ENCODE data around the gene TNPO2. TPM values are rescaled to one million over a fixed set of nuclear protein-coding genes. Genes with fewer than 3 reads are reported as not detected.

Gene TNPO2
- total RNA-seq, 1 experiment from 2014 or later, result 105 TPM

GRCh38 chr19:12667731-12668302 lies 55.9 kb downstream of the TNPO2 start (continued):
- TF ChIP-seq ZNF281 (CRISPR knock-in tag; IDR thresholded peaks at IDR 0.05), result no peak
- TF ChIP-seq SMAD4 (CRISPR knock-in tag; IDR thresholded peaks at IDR 0.05), result no peak
- no peak for TF ChIP-seq ZNF423 (CRISPR knock-in tag; IDR thresholded peaks at IDR 0.05)
- no peak for TF ChIP-seq JUN (CRISPR knock-in tag; IDR thresholded peaks at IDR 0.05)
- no peak for TF ChIP-seq ATF3 (CRISPR knock-in tag; conservative IDR thresholded peaks at IDR 0.05)
- no peak for TF ChIP-seq USF2 (CRISPR knock-in tag; IDR thresholded peaks at IDR 0.05)
- TF ChIP-seq ZNF396 (CRISPR knock-in tag; IDR thresholded peaks at IDR 0.05; ENCODE audit: borderline replicate concordance), result no peak
- no peak for TF ChIP-seq ZBTB43 (CRISPR knock-in tag; IDR thresholded peaks at IDR 0.05)
- no peak for TF ChIP-seq ZNF138 (CRISPR knock-in tag; conservative IDR thresholded peaks at IDR 0.05)
- no peak for TF ChIP-seq ZNF317 (CRISPR knock-in tag; IDR thresholded peaks at IDR 0.05; ENCODE audit: borderline replicate concordance, low read depth)
- no peak for TF ChIP-seq ZNF671 (CRISPR knock-in tag; IDR thresholded peaks at IDR 0.05)
- no peak for TF ChIP-seq CTCF (IDR thresholded peaks at IDR 0.05)
- no peak for TF ChIP-seq E2F4 (CRISPR knock-in tag; IDR thresholded peaks at IDR 0.05; ENCODE audit: borderline replicate concordance, low read depth)

GRCh38 chr19:12666265-12667048 lies 57.3 kb downstream of the TNPO2 start, which contains the start of the genes MAN2B1 and WDR83:
Gene MAN2B1, minus strand, starts transcription at chr19:12666742. Its CDS starts 41 bp downstream, at chr19:12666701.
Gene WDR83, plus strand, starts transcription at chr19:12666807. Its CDS starts 2,984 bp downstream, at chr19:12669791.
- DNase-seq (ENCODE audit: low spot score) (peak; percentile 84), ATAC-seq (peak; percentile 72)
- POLR2A ChIA-PET, result interaction anchor here (1.0 kb wide), 2 partner anchors 19 to 247 kb away, joined by 3 read pairs; no protein-coding TSS in a partner anchor
- Mint-ChIP-seq H3K27me3 (ENCODE audit: low read depth) (no peaks in the 10 kb centered on the region), H3K27ac (peak within 1 kb of the TSS; percentile 80), H3K4me3 (peak within 1 kb of the TSS; percentile 98), H3K36me3 (peaks cover 3% of the 10 kb centered on the region; the same call in 1 of the 2 replicates), H3K9me3 (no peaks in the 10 kb centered on the region), H3K4me1 (peaks cover 31% of the 10 kb centered on the region)
- CTCF ChIA-PET, result interaction anchor here (0.7 to 2.9 kb wide), 8 partner anchors 9 to 575 kb away, joined by 3 to 18 read pairs (median 5); no protein-coding TSS in a partner anchor
- TF ChIP-seq AFF4 (CRISPR knock-in tag; IDR thresholded peaks at IDR 0.05; ENCODE audit: borderline replicate concordance), result no peak
- TF ChIP-seq ZNF532 (CRISPR knock-in tag; IDR thresholded peaks at IDR 0.05; ENCODE audit: borderline replicate concordance), result no peak
- no peak for TF ChIP-seq CREB1 (CRISPR knock-in tag; IDR thresholded peaks at IDR 0.05)

Data from WTC11 (cell line).